Coronary artery (tissue), 2 donors: ENCODE results near the gene KBTBD4.
A peak's percentile ranks its signal among the peaks of the same experiment; 100 is the strongest.

Experiments
- DNase-seq: peaks from one replicate; pipeline ENCODE4 v3.0.0-alpha.2; 2017; ENCODE audit warnings: low spot score
- H3K27ac ChIP-seq, 2 donors: fragments of 200-600 bp; sonication (generic); one replicate each; pipeline ENCODE4 v1.5.1; 2016 to 2019
- H3K4me3 ChIP-seq: fragments of 200-600 bp; sonication (generic); 2 replicates; pipeline ENCODE4 v1.5.1; 2016; ENCODE audit warnings: mild to moderate bottlenecking, moderate library complexity
- TF ChIP-seq, protein P1 (sequence below): fragments of 200-600 bp; sonication (generic); IDR thresholded peaks from one replicate; pipeline ENCODE4 v1.5.1; 2019; ENCODE audit warnings: antibody characterized with exemption

Gene KBTBD4

DNA sequence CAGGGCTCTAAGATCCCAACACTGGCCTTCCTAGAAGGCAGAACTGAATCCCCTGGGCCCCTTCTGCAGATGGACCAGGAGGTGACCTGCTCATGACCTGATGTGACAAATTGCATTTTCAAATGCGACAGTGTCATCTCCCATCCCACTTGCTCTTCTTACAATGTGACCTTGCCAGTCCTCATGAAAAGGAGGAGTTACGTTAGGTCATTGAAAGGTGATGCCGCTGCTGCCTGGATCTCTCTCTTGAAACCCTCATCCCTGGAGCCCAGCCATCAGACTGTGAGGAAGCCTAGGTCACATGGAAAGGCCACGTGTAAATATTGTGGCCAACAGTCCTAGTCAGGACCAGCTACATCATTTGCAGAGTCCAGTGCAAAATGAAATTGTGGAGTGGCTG, 21.1 kb upstream of the KBTBD4 start:
- TF ChIP-seq, protein P1, sequence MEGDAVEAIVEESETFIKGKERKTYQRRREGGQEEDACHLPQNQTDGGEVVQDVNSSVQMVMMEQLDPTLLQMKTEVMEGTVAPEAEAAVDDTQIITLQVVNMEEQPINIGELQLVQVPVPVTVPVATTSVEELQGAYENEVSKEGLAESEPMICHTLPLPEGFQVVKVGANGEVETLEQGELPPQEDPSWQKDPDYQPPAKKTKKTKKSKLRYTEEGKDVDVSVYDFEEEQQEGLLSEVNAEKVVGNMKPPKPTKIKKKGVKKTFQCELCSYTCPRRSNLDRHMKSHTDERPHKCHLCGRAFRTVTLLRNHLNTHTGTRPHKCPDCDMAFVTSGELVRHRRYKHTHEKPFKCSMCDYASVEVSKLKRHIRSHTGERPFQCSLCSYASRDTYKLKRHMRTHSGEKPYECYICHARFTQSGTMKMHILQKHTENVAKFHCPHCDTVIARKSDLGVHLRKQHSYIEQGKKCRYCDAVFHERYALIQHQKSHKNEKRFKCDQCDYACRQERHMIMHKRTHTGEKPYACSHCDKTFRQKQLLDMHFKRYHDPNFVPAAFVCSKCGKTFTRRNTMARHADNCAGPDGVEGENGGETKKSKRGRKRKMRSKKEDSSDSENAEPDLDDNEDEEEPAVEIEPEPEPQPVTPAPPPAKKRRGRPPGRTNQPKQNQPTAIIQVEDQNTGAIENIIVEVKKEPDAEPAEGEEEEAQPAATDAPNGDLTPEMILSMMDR: no peak
- Histone ChIP-seq H3K27ac (no peak overlapping the region), H3K4me3 (no peak overlapping the region)
- DNase-seq: no peak

DNA sequence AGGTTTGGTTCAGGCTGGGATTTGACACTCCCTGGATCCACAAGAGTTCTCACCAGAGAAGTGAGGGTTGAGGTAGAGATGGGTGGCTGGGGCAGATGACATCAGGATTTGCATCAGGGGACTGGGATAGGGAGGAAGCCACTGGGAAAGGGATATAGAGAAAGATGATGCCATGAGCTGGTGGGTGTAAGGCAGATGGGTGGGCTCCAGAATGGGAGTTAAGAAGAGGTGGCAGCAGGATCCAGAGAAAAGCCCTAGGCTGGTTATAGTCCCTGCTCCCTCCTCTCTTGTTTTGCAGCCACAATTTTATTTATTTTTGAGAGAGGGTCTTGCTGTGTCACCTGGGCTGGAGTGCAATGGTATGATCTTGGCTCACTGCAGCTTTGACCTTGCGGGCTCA, 17.2 kb upstream of the KBTBD4 start:
- TF ChIP-seq, protein P1: no peak
- no peak overlapping the region for H3K27ac ChIP-seq

DNA sequence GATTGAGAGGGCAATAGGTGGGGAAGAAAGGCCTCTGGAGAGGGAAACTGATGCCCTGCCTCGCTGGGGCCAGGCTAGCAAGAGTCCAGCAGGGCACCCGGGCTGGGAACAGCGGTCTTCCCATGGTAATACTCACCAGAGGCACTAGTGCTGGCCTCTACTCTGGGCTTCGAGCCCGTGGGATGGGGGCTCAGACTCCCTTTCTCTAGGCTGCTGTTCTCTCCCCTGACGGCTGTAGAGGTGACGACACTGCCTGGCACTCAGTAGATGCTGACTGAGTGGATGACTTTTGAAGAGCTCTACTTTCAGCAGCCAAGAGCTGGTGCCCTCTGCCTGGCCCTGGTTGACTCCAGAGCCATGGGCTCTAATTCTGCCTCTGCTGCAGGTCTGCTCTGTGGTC, 16.3 kb upstream of the KBTBD4 start:
- Histone ChIP-seq H3K27ac (no peak overlapping the region), H3K4me3 (no peak overlapping the region)
- TF ChIP-seq, protein P1: no peak
- no peak for DNase-seq

More for the DNA sequence above, 17.2 kb upstream of the KBTBD4 start:
- DNase-seq: no peak
- H3K4me3 ChIP-seq: no peak overlapping the region

DNA sequence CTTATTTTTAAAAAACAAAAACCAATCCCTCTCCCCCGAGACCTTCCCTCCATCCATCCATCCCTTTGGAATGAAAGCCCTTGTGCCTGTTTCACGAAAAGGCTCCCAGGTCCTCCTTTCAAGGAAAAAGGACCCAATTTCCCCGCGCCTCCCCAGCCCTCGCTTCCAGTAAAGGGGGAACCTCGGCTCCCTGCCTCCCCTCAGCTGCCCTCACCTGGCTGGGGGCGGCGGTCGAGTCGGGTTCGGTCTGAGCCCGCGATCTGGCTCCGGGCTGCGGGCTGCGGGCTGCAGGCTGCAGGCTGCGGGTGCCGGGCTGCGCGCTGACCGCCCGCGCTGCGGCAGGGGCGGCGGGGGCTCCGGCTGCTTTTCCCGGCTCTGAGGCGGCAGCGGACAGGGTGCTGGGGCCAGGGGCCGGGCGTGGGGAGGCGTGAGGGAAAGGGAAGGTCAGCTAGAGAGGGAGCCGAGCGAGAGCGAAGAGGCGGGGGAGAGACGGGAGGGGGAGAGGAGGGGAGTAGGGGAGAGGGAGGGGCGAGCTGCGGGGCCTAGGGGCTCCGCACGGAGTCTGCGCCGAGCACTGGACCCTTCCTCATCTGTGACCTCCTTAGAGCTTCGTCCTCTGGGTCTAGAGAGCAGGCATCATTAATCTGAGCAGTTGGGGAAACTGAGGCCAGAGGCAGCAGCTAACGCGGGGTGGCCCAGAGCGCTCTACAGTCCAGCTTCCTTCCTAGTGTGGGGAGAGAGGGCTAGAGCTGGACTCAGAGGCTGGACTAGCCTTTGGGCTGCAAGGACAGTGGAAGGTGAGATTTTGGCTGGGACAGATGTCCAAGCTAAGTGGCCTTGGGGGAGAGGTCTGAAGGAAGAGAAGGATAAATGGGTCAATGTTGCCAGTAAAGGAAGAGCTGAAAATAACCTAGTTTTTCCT, 15.4 kb upstream of the KBTBD4 start, which contains the start of gene C1QTNF4:
Gene C1QTNF4 (minus strand): TSS at position 478 of the 922 bp plus-strand sequence. CDS start 3,601 bp downstream, outside the sequence.
- H3K27ac ChIP-seq: no peak within 1 kb of the TSS
- DNase-seq: no peak
- TF ChIP-seq, protein P1: no peak
- H3K4me3 ChIP-seq: peak within 1 kb of the TSS; percentile 68

DNA sequence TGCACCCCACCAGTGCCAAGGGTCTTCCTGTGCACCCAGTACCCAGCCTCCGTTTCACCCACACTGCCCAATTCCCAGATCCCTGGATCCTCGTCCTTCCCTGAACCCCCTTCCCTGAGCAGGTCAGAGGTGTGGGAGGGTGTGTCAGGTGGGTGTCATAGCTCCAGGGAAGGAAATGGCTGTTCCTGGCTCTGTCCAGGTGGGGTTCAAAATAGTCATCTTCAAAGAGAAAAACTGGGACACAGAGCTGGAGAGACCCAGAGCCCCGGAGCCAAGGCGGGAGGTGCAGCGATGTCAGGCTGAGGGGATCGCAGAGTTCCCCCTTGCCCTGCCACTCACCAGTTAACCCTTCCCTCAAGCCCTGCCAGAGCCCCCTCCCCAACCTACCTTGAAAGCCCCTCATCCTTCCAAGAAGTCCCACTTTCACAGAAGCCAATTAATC, 14.7 kb upstream of the KBTBD4 start:
- TF ChIP-seq, protein P1: no peak
- DNase-seq: no peak
- peak overlapping the region; percentile 68 for H3K4me3 ChIP-seq
- H3K27ac ChIP-seq: no peak overlapping the region

DNA sequence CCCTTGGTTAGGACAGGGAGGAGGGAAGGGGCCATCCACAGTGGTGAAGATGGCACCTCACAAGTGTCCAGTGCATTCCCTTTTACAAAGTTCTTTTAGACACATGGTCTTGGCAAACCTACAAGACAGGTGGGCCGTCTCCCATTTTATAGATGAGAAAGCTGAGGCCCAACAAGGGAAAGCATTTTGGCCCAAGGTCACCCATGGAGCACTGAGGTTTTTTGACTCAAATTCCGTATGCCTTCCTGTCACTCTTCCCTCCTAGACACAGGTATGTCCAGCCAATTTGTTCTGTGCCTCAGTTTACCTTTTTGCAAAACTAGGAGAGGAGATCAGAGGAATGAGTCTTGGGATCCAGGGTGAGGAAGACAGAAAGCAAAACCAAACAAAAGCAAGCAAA, 14.2 kb upstream of the KBTBD4 start:
- TF ChIP-seq, protein P1: no peak
- Histone ChIP-seq H3K4me3 (no peak overlapping the region), H3K27ac (no peak overlapping the region)
- no peak for DNase-seq

DNA sequence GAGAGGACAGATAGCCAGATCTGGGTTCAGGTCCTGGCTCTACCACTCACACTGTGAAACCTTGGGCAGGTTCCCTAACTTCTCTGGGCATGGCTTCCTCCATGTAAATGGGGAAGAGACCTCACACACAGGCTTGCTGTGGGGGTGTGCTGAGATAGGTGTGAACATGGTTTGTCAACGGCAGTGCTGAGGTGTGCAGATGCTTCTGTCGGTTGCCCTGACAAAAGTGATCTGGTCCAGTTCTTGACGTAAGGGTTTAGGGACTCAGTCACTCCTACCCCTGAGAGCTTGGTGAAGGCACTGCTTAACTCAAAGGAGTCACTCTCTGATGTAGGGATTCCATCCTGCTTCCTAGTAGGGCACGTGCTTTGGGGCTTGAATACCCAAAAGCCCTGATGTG, 13.5 kb upstream of the KBTBD4 start:
- TF ChIP-seq, protein P1: no peak
- H3K4me3 ChIP-seq: no peak overlapping the region
- H3K27ac ChIP-seq: no peak overlapping the region
- no peak for DNase-seq
